Embryonic facial prominence (tissue), 1 donor: ENCODE results near the gene CLIC4.
"Not testable (repeated sequence)": the region's sequence is repeated elsewhere in the genome, so short reads cannot be mapped to it uniquely, and the experiment has no call there.

Experiments used
- DNase-seq: peaks from one replicate; pipeline ENCODE4 v3.0.0-alpha.2; 2016; ENCODE audit errors: extremely low spot score

CLIC4 gene

DNA sequence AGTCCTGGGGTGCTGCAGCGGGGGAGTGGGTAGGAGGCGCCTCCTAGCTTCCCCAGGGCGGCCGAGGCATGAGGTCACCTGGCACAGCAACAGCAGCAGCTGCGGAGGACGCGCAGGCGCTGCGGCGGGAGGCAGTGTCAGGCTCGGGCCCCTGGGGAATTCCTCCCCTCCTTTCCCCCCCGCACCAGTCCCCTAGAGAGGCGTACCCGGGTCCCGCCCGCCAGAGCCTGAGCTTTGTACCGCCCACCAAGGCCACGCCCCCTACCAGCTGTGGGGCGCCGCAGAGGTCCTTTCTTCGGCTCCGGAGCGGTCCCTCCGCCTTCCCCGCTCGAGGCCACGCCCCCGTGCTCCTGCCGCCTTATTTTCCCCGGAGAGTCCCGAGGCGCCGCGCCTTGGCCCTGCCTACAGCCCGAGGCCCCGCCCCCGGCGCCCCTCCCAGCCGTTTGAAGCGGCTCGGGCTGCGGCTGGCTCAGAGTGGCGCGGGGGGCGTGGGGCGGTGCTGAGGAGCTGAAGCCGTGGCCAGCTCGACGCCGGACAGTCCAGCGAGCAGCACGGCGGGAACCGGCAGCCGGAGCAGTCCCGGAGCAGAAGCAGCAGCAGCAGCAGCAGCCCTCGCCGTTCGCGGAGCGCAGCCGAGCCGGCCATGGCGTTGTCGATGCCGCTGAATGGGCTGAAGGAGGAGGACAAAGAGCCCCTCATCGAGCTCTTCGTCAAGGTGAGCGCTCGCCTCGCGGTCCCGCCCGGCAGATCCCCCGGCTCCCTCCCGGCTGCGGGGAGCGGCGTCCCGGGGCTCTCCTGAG, at the start of gene CLIC4:
Gene CLIC4, plus strand, starts transcription at position 537 of the 800 bp plus-strand sequence. Its CDS starts 107 bp downstream, at position 644.
- DNase-seq: peak; percentile 97

DNA sequence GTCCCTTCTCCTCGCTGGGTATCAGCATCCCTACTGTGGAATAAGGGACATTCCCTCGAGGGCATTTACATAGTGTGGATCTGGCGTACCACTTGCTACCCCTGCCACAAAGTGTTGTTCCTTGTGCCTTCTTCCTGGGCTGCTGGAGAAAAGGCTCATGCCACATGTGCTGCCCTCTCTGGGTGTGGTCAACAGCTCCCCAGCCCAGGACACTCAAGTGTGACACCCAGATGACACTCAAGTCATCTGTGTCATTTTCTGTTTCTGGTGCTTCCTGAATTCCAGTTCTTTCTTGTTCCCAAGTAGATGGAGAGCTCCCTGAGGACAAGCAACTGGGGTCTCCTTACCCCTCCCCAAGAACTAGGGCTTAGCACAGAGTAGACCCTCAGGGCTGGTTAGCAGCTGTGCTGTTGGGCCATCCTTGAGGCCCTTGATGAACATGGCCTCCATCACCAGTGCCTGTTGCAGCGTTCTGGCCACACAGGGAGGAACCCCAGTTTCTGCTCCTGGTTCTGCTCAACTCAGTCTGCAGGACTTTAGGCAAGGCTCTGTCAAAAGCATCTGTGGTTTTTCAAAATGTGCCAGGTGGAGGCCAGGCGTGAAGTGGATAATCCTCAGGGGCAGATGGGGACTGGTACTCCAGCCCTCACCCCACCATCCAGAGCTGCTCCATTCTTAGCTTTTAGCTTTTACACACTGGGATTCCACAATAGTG, 49.0 kb upstream of the CLIC4 start:
- DNase-seq: no peak

DNA sequence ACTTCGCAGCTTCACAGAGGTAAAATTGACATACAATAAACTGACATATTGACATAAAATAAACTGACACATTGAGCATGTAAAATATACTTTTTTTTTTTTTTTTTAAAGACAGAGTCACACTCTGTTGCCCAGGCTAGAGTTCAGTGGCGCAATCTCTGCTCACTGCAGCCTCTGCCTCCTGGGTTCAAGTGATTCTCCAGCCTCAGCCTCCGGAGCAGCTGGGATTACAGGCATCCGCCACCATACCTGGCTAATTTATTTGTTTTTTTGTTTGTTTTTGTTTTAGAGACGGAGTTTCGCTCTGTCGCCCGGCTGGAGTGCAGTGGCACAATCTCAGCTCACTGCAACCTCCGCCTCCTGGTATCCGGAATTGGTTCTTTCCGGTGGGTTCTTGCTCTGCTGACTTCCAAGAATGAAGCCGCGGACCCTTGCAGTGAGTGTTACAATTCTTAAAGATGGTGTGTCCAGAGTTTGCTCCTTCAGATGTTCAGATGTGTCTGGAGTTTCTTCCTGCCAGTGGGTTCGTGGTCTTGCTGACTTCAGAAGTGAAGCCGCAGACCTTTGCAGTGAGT, 48.4 kb upstream of the CLIC4 start:
- DNase-seq: no peak

DNA sequence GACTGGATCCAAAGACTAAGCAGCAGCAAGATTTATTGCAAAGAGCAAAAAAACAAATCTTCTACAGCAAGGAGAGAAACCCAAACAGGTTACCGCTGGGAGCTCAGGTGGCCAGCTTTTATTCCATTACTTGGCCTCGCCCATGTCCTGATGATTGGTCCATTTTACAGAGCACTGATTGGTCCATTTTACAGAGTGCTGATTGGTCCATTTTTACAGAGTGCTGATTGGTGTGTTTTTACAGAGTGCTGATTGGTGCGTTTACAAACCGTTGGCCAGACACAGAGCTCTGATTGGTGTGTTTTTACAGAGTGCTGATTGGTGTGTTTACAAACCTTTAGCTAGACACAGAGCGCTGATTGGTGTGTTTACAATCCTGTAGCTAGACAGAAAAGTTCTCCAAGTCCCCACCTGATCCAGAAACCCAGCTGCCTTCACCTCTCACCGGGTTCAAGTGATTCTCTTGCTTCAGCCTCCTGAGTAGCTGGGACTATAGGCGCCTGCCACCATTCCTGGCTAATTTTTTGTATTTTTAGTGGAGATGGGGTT, 47.7 kb upstream of the CLIC4 start:
- DNase-seq: not testable (repeated sequence)

DNA sequence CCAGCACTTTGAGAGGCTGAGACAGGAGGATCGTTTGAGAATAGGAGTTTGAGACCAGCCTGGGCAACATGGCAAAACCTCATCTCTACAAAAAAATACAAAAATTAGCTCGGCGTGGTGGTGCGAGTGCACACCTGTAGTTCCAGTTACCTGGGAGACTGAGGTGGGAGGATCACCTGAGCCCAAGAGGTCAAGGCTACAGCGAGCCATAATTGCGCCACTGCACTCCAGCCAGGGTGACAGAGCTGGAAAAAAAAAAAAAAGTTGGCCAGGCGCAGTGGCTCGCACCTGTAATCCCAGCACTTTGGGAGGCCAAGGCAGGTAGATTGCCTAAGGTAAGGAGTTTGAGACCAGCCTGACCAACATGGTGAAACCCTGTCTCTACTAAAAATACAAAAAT, 46.9 kb upstream of the CLIC4 start:
- not testable (repeated sequence) for DNase-seq

DNA sequence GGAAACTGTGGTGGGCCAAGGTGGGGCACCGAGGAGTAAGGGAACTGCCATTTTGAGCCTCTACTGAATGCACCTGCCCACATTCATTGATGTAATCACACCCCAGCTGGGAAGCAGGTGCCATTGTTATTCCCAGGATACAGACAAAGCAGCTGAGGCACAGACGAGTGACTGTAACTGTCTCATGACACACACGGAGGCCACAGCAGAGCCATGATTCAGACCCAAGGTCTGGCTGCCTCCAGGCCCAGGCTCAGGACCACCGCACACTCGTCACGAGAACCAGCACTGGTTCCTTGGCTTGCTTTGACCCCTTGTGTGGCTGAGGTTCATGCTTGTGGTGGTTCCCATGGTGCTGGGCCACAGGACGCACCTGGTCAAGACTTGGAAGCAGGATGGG, 45.6 kb upstream of the CLIC4 start:
- no peak for DNase-seq

DNA sequence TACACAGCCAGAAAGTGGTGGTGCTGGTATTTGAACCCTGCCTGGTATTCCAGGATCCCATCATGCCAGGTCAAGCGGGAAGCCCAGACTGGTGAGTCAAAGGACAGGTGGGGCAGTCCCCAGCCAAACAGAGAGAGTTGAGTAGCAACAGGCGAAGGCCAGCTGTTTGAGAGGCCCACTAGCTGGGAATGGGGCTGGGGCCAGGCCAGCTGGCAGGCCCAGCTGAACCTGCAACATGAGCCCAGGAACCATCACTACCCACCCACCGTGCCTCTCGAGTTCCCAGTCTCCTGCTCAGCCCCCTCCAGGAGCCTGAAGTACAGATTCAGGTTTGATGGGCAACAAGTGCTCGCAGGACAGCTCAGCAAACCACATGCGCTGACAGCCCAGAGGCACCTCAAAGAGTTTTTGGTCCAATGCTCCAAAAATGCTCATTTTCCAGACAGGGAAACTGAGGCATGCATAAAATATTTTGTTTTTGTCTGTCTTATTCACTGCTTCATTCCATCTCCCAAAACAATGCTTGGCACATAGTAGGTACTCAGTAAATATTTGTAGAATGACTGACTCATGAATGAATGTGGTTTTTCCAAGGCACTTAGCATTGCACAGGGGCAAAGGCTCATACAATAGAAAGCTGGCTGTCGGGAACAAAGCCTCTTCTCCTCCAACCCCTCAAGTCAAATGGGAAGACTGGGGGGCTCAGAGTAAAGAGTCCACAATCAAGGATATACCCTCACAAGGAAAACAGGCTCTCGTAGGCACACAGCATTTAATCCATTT, 42.5 kb upstream of the CLIC4 start:
- DNase-seq: no peak

DNA sequence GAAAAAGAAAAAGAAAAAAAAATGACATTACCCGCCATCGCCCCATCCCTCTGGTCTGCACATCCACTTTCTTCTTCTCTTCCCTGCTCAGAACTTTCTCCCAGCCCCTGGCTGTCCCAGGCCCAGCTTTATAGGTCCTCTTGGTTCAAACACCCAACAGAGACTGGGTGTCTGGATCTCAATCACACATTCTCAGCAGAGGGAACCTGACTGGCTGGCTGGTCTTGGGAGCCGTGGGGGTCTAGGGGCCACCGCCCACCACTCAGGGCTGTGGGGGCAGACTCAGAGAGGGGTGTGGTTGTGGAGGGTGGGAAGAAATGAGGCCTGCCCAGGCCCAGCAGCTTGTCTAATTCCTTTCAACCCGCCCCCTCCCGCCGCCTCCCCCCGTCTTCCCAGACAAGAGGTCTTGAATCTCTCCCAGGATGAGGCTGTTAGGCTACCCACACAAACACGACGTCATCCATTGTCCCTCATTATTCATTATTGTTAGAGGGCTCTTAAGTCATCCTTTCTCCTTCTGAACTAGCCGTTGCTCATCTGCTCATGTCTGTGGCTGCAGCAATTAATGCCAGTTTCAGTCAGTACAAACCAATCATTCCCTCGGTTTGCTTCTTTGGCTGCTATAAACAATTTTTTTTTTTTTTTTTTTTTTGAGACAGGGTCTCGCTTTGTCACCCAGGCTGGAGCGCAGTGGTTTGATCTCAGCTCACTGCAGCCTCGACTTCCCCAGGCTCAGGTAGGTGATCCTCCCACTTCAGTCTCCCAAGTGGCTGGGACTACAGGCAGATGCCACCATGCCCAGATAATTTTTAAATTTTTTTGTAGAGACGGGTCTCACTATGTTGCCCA, 40.6 kb upstream of the CLIC4 start:
- DNase-seq: no peak

DNA sequence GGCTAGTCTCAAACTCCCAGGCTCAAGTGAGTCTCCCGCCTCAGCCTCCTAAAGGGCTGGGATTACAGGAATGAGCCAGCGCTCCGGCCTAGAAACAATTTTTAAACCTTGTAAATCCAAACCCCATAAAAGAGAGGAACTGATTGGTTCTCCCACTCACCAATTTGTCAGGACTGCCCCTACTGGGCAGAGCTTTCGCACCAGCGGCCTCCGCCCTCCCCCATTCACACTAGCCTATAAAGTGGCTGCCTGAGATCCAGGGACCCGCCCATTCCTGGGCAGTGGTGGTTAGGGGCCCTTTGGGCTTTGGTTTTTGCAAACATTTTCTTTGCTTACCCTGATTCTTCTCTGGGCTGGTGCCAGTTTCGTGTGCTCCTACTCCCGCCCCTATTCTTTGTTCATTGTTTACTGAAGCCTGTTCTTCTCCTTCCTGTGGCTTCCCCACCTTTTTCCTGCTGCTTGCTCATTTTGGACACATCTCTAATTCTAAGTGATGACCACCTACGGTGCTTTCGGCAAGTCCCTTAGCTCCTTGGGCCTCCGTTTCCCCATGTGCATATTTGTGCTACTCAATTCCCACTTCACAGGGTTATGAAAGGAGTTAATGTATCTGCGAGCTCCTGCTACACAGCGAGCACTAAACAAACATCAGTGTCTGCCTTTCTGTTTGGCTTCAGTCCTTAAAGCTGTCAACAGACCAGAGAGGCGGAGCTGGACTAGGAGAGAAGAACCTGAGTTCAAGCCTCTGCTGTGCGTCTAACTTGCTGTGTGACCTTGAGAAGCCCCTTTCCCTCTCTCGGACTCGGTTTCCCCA, 39.8 kb upstream of the CLIC4 start:
- peak; percentile 68 for DNase-seq

DNA sequence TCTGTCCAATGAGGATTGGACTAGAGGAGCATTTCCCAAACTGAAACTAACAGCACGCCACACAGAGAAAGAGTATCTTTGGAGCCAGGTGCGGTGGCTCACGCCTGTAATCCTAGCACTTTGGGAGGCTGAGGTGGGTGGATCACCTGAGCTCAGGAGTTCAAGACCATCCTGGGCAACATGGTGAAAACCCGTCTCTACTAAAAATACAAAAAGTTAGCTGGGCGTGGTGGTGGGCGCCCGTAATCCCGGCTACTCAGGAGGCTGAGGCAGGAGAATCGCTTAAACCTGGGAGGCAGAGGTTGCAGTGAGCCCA, 39.2 kb upstream of the CLIC4 start:
- DNase-seq: not testable (repeated sequence)

DNA sequence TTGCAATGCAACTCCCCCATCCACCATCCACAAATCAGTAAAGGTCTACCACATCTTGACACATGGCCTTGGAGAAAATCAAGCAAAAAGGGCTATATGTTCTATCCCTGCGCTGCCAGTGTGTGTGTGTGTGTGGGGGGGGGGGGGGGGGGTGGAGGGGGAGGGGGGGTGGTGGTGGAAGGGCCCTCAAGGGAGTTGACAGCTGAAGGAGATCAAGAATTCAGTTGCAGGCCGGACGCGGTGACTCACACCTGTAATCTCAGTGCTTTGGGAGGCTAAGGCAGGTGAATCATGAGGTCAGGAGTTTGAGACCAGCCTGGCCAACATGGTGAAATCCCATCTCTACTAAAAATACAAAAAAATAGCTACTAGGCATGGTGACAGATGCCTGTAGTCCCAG, 37.6 kb upstream of the CLIC4 start:
- DNase-seq: no peak

DNA sequence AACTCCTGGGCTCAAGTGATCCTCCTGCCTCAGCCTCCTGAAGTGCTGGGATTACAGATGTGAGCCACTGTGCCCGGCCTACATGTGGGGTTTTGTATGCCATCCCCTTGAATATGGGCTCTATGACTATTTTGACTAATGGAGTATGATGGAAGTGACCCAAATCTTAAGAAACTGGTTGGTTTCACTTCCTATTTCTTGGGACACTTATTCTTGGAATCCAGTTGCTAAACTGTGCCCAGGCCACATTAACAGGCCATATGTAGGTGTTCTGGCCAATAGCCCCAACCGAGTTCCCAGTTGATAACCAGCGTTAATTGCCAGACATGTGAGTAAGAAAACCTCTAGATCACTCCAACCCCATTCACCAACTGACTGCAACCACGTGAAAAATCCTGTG, 36.3 kb upstream of the CLIC4 start:
- no peak for DNase-seq

DNA sequence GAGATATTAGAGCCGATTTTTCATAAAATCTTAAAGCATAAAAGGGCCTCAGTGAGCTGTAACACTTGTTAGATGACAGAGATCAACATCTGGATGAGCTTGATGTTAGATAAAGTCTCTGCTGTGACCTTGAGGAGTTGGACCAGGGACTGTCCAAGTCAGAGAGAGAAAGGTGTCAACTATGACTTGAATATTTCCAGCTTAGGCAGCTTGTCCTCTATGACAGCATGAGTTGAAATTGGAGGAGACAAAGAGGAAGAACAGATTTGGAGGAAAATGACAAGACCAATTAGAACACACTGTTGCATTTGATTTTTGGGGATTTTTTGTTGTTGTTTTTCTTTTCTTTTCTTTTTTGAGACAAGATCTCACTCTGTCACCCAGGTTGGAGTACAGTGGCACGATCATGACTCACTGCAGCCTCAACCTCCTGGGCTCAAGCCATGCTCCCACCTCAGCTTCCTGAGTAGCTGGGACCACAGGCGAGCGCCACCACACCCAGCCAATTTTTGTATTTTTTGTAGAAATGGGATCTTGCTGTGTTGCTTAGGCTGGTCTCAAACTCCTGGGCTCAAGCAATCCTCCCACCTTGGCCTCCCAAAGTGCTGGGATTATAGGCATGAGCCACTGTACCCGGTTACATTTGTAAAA, 35.3 kb upstream of the CLIC4 start:
- DNase-seq: no peak

DNA sequence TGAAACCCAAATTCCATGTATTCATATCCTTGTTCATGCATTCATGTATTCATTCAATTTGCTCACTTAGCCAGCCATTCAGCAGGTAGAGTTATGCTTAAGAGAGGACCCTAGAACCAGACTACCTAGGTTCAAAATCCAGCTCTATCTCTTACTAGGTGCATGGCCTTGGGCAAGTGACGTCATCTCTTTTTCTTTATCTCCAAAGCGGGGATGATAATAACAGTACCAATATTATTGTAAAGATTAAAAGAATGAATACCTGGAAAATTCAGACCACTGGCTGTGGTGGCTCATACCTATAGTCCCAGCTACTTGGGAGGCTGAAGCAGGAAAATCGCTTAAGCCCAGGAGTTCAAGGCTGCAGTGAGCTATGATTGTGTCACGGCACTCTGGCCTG, 33.9 kb upstream of the CLIC4 start:
- no peak for DNase-seq

DNA sequence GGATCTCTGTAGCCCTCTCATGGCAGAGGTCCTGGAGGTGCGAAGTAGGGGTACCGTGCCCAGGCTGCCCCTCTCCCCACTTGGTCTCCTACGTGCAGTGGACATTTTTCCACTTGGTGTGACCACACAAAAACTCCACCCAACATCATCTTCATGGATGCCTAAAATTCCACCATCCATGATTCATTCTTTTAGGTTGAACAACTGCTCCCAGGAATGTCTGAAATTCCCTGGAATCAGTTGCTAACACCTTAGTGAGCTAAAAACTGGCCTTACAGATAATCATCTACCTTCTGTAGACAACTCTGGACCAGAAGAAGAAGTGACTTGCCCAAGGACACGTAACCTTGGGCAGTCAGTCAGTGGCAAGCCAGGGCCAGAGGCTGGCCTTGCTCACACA, 32.1 kb upstream of the CLIC4 start:
- DNase-seq: no peak

DNA sequence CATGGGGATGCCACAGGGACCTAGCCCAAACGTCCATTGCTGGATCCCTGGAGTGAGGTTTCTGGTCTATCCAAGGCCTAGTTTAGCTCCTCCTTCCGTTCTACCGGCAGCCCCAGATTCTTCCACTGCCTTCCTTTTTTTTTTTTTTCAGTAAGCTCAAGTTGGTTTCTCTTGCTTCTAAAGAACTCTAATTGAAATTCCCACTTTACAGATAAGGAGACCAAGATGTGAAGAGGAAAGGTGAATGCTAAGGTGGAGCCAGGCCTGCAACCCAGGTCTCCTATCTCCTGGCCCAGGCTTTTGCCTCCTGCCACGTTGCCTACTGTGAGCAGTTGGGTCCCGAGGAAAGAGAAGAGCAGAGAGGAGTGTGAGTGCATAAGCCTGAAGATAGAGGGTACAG, 31.5 kb upstream of the CLIC4 start:
- no peak for DNase-seq

DNA sequence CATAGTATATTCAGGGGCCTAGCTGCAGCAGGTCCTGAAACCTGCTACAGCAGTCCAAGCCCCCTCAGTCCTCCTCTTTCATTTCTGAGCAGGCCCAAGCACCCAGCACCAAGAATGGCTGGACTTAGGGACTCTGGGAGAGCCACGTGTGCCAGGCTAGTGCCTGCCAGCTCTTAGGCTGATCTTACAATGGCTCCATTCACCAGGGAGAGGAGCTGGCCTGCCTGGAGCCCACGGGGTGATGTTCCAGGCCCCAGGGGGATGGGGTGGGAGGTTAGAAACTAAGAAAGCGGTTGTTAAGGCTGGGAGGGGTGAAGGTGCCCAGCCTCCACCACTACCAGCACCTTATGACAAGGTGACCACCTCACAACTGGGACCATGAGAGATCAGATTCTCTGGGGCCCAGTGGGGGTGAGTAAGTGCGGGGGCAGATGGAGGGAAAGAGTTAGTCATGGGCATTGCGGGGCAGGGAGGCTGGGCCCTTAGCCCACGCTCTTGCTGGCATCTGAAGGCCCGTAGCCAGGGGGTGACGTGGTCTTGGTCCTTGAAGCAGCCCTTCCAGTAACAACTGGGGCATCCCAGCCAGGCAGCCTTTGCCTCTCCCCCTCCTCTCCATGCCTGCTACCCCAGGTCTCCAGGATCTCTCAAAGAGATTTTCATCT, 30.3 kb upstream of the CLIC4 start:
- DNase-seq: no peak

DNA sequence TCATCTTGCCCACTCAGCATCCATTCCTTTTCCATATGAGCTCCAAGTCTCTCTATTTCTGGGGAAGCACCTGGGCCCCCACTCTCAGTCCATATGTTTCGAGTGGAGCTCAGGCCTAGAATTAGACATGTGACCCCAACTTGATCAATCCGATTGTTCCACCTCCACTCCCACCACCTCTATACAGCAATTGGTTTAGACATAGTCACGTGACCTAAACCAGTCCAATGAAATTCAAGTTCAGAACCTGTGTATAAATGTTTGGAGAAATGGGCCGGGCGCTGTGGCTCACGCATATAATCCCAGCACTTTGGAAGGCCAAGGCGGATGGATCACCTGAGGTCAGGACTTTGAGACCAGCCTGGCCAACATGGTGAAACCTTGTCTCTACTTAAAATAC, 29.6 kb upstream of the CLIC4 start:
- DNase-seq: no peak
